GM04503 (cell line): ENCODE data around the gene CYP1B1.
A peak's percentile ranks its signal among the peaks of the same experiment; 100 is the strongest.

ENCODE experiments used
- DNase-seq: peaks from one replicate; pipeline ENCODE4 v3.0.0-alpha.2; 2012; ENCODE audit warnings: low read depth

Gene CYP1B1

DNA sequence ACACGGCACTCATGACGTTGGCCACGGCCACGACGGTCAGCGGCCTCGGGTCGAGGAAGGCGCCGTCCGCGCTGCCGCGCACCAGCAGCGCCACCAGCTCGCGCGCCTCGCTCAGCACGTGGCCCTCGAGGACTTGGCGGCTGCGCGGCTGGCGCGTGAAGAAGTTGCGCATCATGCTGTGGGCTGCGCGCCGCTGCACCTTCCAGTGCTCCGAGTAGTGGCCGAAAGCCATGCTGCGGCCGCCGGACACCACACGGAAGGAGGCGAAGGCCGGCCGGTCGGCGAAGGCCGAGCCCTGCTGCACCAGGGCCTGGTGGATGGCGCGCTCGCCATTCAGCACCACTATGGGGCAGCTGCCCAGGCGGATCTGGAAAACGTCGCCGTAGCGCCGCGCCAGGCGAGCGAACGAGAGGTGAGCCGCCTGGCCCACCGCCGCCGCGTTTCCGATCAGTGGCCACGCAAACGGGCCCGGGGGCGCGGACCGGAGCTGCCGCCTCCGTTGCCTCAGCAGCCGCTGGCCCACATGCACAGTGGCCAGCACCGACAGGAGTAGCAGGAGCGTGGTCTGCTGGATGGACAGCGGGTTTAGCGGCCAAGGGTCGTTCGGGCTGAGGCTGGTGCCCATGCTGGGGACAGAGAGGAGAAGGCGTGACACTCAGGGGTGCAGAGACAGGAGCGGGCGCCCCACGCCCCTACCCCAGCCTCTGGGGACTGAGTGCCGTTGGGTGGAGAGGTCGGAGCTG, 1.0 kb downstream of the CYP1B1 start:
- no peak for DNase-seq

DNA sequence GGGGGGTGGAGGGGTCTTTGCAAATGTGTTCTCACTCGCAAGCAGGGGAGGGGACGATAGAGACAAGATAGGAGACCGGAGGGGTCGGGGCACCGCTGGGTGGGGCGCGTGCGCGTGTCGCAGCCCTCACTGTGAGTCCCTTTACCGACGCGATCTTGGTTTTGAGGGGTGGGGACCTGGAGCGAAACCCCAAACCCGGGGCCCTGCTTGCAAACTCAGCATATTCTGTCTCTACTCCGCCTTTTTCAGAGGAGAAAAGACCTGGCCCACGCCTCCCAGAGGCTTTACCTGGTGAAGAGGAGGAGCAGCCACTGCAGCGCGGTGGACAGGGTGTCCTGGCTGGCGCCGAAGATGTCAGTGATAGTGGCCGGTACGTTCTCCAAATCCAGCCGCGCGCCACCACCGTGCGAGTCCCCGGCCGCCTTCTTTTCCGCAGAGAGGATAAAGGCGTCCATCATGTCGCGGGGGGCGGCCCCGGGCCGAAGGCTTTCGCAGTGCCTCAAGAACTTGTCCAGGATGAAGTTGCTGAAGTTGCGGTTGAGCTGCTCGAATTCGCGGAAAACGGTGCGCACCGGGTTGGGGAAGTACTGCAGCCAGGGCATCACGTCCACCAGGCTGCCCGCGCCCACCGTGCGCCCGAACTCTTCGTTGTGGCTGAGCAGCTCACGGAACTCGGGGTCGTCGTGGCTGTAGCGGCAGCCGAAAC, 1.7 kb downstream of the CYP1B1 start:
- no peak for DNase-seq

DNA sequence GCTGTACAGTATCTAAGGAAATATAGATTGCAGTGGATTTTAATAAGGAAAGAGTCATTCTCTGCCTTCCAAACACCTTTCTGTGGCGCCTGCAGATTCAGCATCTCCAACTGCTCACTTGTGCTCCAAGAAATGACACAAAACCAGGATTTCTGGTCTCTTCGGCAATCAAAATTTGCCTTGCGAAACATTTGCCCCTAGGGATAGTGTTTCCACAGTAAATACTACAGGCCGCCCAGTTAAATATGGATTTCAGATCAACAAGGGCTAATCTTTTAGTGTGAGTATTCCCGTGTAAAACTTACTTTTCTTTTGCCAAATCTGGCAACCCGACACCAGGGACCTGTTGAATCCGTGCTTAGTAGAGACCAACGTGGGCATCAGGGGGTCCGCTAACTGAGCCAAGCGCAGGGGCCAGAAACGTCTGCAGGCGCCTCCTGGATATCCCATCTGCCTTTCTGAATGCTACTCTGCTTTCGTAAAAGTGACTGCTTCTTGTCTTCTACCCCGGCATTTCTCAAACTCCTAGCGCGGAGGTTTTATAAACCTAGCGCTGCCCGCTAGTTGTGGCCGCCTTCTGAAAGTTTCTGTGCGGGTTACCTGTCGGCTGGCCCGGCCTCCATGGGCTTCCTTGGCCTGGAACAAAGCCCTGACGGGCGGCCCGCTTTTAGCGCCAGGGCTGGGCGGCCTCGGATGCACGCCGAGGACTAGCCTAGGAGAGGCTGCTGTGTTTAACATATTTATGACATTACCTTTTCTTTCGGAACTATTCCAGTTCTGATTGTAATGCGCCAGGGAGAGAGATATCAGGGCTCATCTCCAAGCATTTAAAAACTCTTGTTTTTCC, 2.5 kb downstream of the CYP1B1 start:
- no peak for DNase-seq

DNA sequence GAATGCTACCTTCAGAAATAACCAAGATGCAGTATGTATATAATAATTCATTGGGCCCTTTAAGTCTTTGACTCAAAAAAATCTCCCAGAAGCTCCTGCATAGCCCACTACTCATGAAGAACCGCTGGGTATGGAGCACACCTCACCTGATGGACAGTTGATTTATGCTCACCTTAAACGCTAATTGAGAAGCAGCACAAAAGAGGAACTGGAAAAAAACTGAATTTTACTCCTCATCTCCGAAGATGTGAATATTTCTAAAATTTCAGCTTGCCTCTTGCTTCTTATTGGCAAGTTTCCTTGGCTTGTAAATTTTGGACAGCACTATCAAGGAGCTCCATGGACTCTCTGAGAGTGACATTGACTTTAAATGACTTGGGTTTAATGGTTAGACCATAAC, 5.5 kb downstream of the CYP1B1 start:
- DNase-seq: no peak

DNA sequence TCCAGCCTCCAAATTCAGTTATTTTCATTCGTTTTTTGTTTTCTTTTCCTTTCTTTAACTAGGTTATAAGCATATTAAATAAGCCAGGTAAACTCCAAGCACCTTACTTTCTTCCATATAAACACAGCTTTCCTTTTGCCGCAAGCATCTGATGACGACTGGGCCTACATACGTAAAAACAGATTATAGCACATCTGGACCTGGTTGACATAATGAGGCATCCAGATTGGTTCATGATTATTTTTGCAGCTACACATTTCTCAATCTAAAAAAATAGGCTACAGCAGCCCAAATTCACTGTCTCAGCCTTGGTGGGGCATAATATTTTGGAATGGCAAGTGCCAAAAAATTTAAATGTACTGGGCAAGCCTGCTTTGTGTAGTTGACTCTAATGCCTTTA, 7.7 kb downstream of the CYP1B1 start:
- DNase-seq: no peak

DNA sequence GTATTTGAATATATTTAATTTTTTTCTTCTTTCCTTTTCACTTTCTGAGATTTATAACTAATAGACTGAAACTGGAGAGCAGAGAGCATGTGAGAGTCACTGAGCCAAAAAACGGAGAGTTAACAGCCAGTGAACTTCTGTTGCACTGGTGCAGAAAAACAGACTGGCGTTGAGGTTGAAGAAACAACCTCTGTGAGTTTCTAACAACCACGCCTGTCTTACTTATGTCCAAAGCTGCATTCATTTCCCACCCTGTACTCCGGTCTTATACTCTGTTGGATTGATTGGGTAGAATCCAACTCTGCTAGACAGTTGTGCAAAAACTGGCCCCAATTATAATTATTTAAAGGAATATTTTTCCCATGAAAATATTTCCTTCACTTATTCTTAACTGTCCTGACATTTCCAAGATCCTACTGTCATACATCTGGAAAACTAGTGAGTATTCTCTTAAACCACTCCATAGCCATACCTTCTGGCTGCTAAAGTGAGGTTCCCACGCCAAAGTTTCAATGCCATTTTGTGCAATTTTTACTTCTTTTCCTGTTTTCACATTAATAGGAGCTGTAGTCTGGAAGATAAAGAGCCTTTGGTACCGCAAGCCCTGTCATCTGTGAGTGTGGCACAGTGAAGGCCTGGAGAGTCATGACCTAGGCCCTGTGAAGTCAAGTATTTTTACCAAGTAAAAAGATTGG, 9.4 kb downstream of the CYP1B1 start:
- no peak for DNase-seq

DNA sequence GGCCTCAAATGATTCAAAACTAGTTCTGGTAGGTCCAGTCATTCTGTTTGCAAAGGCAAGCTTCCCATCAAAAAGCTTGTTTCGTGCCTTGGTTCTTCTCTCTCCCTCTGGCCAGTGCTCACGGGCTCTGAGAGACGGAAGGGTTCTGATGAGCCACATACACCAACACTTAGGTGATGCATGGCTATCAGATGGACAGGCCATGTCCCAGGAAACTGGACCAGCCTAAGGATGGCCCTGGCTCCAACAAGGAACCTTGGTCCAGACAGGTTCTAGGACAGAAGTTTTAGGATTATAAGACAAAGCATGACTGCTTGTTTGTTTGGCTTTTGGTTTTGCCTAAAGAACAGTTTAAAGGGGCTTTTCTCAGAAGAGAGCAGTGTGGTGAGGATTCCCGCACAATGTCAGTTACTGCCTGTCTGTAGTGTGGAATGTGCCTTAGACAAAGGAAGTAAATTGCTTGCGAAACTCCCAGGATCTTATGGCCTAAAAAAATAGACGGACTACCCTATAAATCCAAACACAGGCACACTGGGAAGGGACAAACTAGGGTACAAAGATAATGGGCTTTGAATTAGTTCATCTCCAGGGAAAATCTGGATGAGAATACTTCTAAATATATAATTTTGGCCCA, 10.3 kb downstream of the CYP1B1 start:
- no peak for DNase-seq

DNA sequence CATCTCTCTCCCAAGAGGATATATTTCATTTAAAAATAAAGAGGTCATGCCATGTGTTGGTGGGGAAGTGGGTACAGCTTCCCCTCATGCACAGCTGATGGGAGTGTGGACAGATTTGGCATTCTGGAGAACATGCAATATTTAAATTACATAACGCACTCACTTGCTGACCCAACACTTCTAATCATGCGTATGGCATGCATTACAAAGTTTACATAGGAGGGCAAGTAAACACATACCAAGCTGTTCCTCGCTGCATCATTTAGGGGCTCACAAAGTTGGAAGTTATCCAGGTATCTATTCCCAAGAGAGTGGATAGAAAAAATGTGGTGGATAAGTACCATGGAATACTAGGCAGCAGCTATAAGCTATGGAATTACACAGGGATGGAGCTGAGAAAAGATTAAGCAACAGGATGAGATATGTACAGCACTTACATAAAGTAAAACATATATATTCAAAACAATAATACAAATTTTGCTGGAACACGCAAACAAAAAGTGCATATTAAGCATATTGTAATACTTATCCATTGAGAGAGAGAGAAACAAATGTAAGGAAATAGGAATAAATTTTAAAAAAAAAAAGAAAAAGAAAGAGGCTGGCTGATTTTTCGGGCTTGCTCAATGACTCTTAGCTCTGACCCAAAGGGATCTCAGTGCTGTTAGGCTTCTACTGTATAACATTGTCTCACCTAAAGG, 11.0 kb downstream of the CYP1B1 start:
- DNase-seq: no peak

DNA sequence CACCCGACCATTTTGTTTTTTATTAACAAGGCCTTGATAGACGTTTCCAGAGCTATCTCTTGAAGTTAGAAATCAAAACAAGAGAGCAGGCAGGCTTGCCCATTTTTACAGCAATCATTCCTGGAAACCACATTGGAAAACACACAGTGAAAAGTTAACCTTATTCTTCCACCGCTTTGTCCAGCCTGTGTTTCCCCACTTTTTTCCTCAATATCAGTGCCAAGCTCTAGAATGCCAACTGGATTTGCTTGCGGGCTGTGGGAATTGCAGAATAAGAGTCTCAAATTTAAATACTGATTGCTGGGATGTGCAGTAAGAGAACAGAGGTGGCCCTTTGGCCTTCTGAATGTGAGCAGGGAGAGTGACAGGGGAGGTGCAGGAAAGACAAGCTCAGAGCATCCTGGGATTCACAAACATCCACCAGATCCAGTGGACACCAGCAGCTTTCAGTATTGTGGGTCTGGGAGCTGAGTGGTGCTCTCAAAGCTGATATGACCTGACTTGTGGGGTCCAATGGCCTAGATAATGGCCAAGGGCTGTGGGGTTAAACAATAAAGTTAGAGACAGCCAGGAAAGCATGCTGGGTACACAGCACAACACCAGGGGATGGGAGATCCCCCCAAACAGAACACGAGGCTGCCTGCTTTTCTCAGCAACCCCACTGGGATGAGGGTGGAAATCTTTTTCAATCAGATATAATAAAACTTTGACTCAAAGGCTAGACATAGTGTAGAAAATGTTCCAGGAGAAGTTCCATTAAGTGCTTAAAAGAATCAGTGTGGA, 15.5 kb downstream of the CYP1B1 start:
- no peak for DNase-seq

DNA sequence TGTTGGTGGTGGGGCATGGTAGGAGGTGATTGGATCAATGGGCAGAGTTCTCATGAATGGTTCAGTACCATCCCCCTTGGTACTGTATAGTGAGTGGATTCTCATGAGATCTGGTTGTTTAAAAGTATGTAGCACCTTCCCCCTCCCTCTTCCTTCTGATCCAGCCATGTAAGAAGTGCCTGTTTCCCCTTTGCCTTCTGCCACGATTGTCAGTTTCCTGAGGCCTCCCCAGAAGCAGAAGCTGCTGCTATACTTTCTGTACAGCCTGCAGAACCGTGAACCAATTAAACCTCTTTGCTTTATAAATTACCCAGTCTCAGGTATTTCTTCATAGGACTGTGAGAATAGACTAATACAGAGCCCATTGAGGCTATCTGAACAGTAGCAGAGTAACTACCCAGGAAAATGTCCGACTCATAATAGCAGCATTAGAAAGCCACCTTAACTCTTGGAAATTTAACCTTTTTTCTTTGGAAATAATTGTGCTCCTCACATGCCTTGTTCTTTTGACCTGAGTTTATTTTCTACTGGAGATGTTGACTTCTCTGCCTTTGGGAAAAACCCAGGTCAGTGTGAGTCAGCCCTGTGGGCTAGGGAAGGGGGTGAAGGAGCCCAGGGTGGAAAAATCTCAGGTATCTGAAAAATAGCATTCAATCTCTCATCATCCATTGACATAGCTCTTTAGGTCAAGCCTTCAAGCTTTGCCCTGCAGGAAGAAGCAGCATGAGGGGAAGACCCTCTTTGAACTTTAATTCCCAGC, 18.1 kb downstream of the CYP1B1 start:
- DNase-seq: no peak

DNA sequence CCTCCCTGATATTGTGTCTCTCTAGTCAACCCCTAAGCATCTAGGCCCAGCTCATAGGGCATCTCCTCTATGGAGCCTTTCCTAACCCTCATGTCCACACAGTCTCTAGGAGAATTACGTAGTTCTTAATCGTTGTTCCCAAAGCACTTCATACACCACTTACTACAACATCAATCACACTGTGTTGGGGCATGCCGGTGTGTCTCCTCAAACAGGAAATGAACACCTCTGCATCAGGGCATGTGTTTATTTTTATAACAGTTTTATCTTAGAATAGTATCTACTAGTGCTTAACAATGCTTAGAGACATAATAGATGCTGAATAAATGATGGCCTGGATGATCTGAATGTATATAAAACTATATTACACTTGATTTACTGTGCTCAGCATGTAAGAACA, 19.7 kb downstream of the CYP1B1 start:
- no peak for DNase-seq

DNA sequence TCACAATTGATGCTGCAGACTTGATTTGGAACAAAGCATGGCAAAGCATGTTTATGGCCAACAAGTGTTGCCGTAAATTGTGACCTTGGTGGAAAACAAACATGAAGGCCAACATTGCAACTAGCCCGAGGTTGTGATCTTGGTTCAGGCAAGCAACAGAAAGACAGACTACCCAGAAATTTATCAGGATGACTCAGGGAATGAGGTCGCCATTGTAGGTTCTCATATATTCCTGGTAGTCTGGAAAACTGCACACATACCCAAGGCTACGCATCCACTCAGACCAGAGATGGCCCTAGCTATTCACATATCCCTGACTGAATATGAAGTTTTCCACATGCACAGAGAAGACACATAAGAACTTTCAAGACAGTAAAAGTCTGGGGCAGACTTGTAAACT, 30.1 kb downstream of the CYP1B1 start:
- DNase-seq: no peak

DNA sequence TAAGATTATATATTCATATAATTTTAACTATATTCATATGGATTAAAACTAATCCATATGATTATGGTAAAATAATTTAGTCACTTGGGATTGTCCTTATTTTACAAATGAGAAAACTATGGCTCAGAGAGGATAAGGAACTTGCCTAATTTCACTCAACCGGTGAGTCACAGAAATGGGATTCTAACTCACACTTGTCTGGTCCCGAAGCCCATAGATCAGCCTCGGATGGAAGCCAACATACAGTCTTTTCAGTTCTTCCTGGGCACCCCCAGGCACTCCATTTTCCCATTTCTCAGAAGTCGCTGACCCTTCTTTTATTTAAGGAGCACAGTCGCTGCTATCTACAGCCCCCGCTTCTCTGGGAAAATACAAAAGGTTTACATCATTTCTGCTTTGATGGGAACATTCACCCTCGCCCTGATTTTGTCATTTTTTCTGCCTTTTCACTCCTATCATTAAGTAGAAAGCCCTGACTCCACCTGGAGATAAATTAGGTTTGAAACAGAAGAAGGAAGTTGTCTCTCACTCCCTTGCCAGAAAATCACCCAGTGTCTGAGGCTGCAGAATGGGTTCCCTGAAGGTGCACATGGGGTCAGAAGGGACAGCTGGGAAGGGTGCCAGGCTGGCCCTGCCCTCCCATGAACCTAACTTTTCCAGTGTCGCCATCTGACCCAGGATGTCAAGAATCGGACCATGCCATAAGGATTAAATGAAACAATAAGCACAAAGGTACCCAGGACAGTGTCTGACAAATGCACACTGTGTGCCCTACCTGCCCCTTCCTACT, 36.6 kb downstream of the CYP1B1 start:
- no peak for DNase-seq

DNA sequence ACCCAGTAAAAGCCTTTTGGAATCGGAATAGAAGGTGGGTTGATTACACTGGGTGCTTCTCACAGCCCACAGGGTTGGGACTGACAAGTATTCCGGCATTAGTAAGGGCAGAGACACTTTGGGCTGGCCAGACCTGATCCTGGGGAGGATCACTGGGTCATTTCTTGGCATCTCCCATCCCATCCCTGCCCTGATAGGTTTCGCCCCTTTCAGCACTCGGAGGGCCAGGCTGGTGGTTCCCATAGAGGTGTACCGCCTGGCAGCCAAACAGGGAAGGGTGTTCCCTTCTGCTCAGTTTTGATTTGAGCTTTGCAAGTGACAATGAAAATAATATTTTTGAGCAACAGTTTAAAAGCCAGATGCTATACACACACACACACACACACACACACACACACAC, 37.3 kb downstream of the CYP1B1 start:
- DNase-seq: no peak

DNA sequence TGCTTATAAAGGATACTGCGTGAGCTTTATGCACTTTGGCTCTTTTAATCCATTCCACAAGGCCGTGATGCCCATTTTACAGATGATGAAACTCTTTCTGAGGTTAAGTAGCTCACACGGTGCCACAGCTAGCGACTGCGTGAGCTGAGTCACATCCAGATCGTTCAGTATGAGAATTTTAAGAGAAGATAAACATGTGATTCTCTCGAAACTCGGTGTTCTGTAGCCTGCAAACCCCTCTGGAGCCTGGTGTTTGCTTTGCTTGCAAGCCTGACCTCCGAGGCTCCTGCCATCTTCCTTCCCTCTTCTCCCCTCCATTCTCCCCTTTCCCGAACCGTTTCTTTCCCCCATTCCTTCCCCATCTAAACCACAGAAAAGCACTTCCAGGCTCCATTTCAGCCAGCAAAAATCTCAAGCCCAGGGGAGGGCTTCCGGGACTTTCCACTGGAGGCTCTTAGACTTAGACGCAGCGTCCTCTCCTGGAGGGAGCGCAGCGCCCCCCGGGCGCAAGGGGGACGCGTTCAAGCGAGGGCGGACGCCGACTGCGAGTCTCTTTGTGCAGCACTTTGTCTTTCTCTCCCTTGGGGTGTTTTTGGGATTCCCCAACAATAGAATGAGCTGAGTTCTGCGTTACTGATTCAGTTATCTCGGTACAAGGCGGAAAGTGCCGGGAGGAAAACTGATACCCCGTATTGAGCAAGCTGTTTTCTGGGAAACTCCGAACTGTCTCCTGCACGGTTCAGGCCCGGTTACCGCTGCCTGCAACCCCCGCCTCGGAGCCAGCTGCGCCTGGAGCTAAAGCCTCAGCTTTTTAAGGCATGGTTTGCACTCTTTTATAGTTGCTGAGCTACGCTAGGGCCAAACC, 38.0 kb downstream of the CYP1B1 start:
- peak; percentile 13 for DNase-seq

DNA sequence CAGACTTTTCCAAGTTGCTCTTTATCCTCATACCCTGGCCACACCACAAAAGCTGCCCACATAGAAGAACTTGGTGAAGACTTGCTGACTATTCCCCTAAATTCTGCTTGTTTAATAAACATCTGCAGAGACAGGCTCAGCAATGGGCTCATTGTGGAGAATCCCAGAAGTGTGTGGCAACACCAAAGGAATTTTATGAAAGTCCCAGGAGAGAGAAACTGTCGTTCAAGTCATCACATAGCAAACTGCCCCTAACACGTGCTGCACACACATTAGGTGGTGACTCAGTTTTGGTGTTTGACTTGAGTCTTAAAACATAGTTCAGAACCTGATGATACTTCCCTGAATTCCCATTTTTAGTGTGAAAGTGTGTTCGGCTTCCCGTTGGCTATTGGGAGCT, 38.6 kb downstream of the CYP1B1 start:
- DNase-seq: no peak

DNA sequence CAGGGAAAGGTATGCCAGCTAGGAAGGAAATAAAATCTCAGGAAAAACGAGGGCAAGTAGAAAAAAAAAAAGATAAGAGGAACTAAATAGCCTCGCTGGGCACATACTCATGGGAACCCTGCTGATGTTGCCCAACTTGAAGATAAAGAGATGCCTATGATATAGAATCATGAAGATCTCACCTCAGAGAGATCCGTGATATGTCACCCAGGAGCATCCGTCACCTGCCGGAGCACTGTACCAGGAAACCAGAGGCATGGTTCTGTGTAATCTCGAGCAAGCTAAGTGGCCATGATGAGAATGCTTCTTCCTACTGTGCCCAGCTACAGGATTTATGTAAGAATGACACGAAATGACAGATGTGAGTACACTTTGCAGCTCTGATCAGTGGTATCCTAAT, 40.0 kb downstream of the CYP1B1 start:
- no peak for DNase-seq

DNA sequence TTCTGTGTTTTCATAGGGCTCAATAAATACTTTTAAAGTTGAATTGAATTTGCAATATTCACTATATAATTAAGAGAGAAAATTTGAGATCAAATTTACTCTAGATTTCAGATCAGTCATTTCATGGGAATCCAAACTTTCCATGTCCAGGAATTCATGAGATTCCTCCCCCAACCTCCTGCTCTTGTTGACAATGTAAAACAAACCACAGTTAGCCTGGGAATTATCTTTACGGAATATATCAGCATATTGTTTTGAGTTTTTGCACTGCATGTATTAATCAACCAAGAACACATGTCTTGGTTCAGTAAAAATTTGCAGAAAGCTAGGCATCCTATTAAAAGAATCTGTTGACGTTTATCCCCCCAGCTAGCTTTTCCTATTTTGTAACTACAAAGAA, 42.3 kb downstream of the CYP1B1 start:
- DNase-seq: no peak
